GM21515 (cell line): ENCODE results near the gene FAM118A.
"Not testable (repeated sequence)": the region's sequence is repeated elsewhere in the genome, so short reads cannot be mapped to it uniquely, and the experiment has no call there.

Experiments used
- ATAC-seq: cut with Tn5 transposase; IDR thresholded peaks from one replicate; pipeline ENCODE4 v1.9.1; 2021; ENCODE audit not compliant: unreplicated experiment

The FAM118A gene

DNA sequence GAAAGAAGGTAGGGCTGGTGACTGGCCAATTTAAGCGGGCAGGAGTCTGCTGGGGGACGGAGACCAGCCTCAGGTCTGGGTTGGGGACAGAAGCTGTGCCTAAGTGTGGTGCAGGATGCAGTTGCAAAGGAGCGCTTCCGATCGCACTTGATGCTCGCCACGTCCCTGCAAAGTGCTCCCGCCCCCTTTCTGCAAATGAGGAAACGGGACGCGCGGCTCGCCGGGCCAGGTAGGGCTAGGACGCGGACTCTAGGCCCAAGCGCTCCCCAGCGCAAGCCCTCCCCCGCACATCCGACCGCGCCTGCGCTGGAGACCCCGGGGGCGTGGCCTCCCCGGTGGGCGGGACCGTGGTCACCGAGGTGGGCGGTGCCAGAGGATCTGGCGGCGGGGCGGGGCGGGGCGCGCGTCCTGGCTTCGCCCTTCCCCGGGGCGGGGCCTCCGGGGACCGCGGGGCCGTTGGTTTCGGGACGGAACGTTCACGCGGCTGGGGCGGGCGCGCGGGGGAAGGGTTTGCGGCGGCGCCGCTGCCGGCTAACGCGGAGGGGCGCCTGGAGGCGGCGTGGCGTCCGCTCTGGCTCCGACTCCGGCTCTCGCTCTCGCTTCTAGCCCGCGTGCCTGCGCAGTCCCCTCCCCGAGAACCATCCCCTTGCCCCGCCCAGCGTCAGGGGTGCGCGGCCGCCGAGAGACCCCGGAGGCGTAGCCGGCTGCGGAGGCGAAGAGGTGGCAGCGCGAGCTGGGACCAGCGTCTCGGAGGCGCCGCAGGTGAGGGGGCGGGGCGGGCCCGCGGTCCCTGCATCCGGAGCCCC, at the start of gene FAM118A:
TSS of gene FAM118A (plus strand) at position 513 of the 806 bp plus-strand sequence. CDS start 12,446 bp downstream, outside the sequence.
- peak; percentile 75 for ATAC-seq

DNA sequence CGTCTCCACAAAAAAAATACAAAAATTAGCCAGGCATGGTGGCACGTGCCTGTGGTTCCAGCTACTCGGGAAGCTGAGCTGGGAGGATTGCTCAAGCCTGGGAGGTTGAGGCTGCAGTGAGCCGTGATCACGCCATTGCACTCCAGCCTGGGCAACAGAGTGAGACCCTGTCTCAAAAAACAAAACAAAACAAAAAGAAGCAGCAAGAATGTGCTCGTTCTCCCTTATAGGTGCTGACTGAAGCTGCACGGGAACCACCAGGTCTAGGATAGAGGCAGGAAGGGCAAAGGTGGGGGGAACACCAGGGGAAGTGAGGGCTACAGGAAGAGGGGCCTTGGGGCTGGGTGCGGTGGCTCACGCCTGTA, 49.4 kb upstream of the FAM118A start:
- ATAC-seq: not testable (repeated sequence)

GRCh38 chr22:45261407-45262088, 48.2 kb upstream of the FAM118A start:
- no peak for ATAC-seq

- ATAC-seq: no peak
These were observed 47.4 kb upstream of the FAM118A start for GRCh38 chr22:45262195-45262930.

DNA sequence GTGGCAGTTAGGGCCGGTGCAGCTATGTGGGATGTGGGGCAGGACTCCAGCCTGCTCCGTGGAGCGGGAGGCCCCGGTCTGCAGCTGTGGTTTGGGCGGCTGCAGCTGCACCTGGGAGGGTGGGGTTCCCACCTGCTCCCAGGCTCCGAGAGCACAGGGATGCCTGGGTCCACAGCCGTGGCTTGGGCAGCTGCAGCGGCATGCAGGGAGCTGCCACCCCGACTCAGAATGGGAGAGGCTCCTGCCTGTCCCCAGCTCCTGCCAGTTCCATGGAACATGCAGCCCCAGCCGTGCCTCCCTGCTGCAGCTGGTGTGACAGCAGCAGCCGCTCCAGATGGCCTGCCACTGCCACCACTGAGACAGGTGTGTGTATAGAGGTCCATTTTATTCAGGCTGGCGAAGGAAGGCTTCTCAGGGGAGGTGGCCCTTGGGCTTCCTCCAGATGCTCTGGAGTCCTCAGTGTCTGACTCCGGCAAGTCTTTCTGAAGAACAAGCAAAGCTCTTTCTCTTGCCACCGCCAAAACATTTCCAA, 46.7 kb upstream of the FAM118A start:
- peak; percentile 34 for ATAC-seq

DNA sequence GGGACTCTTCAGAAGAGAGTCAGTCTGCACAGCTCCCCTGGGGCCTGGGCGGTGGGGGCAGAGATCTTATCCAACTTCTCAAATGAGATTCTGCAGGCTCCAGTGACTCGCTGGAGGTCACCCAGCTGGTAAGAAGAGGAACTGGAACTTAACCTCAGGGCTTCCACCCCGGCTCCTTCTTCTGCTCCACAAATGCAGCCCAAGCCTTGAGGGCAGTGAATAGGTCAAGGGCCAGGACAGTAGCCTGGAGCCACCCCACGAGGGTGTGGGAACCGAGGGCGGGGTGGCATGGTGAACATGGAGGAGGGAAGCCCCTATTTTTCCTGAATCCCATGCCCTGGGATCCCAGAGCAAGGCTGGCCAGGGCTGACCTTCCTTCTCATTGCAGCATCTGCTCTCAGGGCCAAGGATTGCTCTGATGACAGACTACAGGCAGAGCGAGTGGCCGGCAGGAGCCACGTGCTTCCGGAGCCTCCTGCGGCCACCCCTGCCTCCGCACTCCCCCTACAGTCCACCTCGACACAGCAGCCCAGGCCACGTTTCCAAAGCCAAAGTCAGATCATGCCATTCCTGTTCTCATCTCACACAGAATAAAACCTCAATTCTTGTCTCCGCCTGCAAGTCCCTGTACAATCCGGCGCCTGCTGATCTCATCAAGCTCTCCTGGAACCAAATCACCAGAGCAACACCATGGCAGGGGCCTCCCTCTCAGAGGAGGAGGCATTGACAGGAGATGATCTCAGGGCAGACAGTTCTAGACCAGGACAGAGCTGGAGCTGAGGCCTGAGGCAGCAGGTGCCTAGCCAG, 46.1 kb upstream of the FAM118A start:
- peak; percentile 68 for ATAC-seq

DNA sequence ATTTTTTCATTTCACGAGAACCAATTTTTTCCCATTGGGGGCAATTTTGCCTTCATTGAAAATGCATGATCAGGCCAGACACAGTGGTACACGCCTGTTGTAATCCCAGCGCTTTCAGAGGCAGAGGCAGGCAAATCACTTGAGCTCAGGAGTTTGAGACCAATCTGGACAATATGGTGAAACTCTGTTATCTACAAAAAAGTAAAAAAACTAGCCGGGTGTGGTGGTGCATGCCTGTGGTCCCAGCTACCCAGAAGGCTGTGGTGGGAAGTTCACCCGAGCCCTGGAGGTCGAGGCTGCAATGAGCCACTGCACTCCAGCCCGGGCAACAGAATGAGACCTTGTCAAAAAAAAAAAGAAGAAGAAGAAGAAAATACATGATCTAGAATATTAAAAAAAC, 44.2 kb upstream of the FAM118A start:
- no peak for ATAC-seq

- no peak for ATAC-seq
These were observed 41.4 kb upstream of the FAM118A start for GRCh38 chr22:45268167-45268957.

DNA sequence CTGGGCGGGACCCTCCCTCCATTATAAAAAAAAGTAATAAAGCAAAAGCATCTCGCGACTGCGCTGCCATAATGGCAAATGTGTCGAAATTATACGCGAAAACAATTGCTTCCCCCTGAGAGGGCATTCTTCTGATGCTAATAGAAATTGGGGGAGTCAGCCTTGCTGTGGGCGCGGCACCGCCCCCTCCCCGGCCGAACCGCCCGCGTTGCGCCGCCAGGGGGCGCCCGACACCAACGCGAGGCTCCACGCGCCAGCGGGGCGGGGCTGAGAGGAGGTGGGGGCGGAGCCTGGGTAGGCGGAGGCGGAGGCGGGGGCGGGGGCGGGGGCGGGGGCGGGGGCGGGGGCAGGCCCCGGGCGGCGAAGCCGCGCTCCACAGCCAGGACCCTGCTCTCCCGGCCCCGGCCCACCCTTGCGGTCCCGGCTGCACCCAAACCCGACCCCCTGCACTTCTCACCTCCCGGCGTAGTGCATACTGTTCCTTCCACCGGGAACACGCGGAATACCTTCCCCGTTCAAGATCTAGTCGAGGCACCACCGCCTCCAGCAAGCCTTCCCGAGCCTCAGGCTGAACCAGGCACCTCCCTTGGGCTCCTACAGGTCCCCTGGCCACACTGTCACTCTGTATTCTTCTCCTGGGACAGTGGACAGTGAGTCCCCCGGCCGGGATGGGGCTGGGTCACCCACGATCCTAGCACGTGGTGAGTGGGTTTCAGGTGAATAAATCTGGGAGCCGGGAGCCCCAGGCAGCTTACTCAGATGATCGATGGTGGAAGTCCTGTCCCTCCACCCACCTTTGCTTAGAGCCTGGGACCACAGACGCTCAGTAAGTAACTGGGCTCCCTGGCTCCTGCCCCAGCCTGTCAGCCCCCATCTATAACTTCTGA, 40.5 kb upstream of the FAM118A start:
- ATAC-seq: peak; percentile 70

DNA sequence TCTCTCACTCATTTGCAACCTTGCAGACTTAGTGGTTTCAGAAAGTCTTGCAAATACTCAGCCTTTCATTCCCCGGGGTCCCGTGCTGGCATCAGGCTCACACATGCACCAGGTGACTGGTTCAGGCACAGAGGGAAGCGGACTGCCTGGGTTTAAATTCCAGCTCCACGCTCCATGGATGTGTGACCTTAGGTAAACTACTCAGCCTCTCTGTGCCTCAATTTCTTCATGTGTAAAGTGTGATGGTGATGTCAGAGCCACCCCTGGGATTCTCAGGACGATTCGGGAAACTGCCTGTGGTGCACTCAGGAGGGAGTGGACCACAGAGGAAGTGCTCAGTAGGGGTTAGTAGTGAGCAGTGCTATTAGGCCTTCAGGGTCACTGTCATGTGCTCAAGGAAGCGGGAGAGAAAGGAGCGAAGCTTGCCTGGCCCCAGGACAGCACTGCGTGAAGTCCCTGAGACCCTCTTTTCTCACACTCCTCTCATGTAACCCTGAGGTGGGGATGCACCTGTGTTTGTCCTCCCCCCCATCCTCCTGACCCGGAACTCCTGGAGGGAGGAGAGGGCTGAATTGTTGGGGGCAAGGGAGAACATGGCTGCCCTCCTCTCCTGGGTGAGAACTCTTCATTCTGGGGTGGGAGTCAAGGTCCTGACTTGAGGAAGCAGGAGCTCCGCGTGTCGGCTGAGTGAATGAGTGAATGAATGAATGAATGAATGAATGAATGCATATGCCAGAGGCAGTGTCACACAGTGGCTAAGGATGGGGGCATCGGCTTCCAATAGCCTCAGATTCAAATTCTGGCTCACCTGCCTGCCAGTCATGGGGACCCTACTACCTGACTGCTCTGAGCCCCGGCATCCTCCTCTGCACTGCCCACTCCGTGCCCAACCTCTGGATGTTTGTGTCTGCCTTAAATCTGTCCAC, 39.4 kb upstream of the FAM118A start:
- no peak for ATAC-seq

GRCh38 chr22:45271667-45272201, 38.0 kb upstream of the FAM118A start:
- no peak for ATAC-seq

- no peak for ATAC-seq
These were observed 37.2 kb upstream of the FAM118A start for GRCh38 chr22:45272498-45272897.

GRCh38 chr22:45273452-45274075, 36.2 kb upstream of the FAM118A start:
- no peak for ATAC-seq

- no peak for ATAC-seq
These were observed 33.1 kb upstream of the FAM118A start for GRCh38 chr22:45276507-45277105.

DNA sequence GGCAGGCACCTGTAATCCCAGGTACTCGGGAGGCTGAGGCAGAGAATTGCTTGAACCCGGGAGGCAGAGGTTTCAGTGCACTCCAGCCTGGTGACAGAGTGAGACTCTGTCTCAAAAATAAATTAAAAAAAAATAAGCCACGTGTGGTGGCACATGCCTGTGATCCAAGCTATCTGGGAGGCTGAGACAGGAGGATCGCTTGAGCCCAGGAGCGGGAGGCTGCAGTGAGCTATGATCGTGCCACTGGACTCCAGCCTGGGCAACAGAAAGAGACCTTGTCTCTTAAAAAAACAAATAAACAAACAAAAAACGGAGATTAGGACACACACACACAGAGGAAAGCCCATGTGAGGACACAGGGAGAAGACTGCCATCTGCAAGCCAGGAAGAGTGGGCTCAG, 32.0 kb upstream of the FAM118A start:
- ATAC-seq: not testable (repeated sequence)

- ATAC-seq: no peak
These were observed 31.6 kb upstream of the FAM118A start for GRCh38 chr22:45278125-45278524.

DNA sequence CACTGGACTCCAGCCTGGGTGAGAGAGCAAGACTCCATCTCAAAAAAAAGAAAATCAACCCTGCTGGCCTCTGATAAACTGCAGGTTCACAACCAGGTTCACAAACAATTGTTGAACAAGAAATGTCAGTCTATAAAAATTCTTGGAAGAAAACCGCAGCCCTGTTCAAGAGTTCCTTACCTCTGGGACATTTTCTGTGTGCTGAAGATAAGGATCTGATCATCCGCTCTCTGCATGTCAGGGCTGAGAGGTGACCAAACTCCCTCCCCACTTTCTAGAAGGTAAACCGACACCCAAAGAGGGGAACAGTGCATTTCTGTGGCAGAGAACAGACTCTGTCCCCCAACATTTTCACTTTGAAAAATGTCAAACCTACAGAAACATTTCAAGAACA, 29.1 kb upstream of the FAM118A start:
- no peak for ATAC-seq
